GM18511 (cell line): Measurements from ENCODE around the gene OR52E2.
"Not testable (repeated sequence)": the region's sequence is repeated elsewhere in the genome, so short reads cannot be mapped to it uniquely, and the experiment has no call there.

ENCODE experiments used
- ATAC-seq: cut with Tn5 transposase; IDR thresholded peaks from one replicate; pipeline ENCODE4 v1.9.1; 2021; ENCODE audit warnings: mild to moderate bottlenecking, moderate library complexity; ENCODE audit not compliant: unreplicated experiment

OR52E2 gene

GRCh38 chr11:5059391-5059790 lies at the start of gene OR52E2:
OR52E2 (minus strand) TSS chr11:5059627; CDS start chr11:5059627, 0 bp downstream.
- no peak for ATAC-seq

GRCh38 chr11:5107285-5107684 lies 47.9 kb upstream of the OR52E2 start:
- ATAC-seq: no peak

GRCh38 chr11:5103066-5103465 lies 43.6 kb upstream of the OR52E2 start:
- ATAC-seq: no peak

- no peak for ATAC-seq
Measured at GRCh38 chr11:5102246-5102645, 42.8 kb upstream of the OR52E2 start.

- ATAC-seq: no peak
Measured at GRCh38 chr11:5096011-5096410, 36.6 kb upstream of the OR52E2 start.

- no peak for ATAC-seq
Measured at GRCh38 chr11:5092821-5093585, 33.6 kb upstream of the OR52E2 start.

- no peak for ATAC-seq
Measured at GRCh38 chr11:5090668-5091067, 31.2 kb upstream of the OR52E2 start.

GRCh38 chr11:5088556-5088955 lies 29.1 kb upstream of the OR52E2 start:
- no peak for ATAC-seq

- ATAC-seq: no peak
Measured at GRCh38 chr11:5083602-5084001, 24.2 kb upstream of the OR52E2 start.

GRCh38 chr11:5081405-5081804 lies 22.0 kb upstream of the OR52E2 start:
- no peak for ATAC-seq

GRCh38 chr11:5071799-5072198 lies 12.4 kb upstream of the OR52E2 start:
- no peak for ATAC-seq

- ATAC-seq: no peak
Measured at GRCh38 chr11:5069272-5069671, 9.8 kb upstream of the OR52E2 start, which contains the start of gene OR52E1. OR52E1 (plus strand) TSS chr11:5069572.

GRCh38 chr11:5065027-5065426 lies 5.6 kb upstream of the OR52E2 start:
- ATAC-seq: no peak

GRCh38 chr11:5058679-5059078 lies 748 bp downstream of the OR52E2 start:
- ATAC-seq: not testable (repeated sequence)

GRCh38 chr11:5046754-5047330 lies 12.6 kb downstream of the OR52E2 start:
- ATAC-seq: no peak

GRCh38 chr11:5046226-5046625 lies 13.2 kb downstream of the OR52E2 start, which contains the start of gene OR52J3:
OR52J3 (plus strand) TSS chr11:5046526; CDS start chr11:5046526, 0 bp downstream.
- ATAC-seq: no peak

- no peak for ATAC-seq
Measured at GRCh38 chr11:5043380-5043779, 16.0 kb downstream of the OR52E2 start.

- no peak for ATAC-seq
Measured at GRCh38 chr11:5042091-5042490, 17.3 kb downstream of the OR52E2 start.

GRCh38 chr11:5040876-5041275 lies 18.6 kb downstream of the OR52E2 start:
- ATAC-seq: no peak

GRCh38 chr11:5038341-5038740 lies 21.1 kb downstream of the OR52E2 start:
- no peak for ATAC-seq

- no peak for ATAC-seq
Measured at GRCh38 chr11:5037926-5038325, 21.5 kb downstream of the OR52E2 start.

GRCh38 chr11:5036669-5037068 lies 22.8 kb downstream of the OR52E2 start:
- no peak for ATAC-seq
